ENCODE measurements around the gene IGSF21. TPM values are rescaled to one million over a fixed set of nuclear protein-coding genes. Genes with fewer than 3 reads are reported as not detected.
A peak's percentile ranks its signal among the peaks of the same experiment; 100 is the strongest.

Gene IGSF21
- polyA plus RNA-seq, 1 donor (not counting 4 experiments of a cell fraction or from before 2014, with no cell fraction given): not detected

DNA sequence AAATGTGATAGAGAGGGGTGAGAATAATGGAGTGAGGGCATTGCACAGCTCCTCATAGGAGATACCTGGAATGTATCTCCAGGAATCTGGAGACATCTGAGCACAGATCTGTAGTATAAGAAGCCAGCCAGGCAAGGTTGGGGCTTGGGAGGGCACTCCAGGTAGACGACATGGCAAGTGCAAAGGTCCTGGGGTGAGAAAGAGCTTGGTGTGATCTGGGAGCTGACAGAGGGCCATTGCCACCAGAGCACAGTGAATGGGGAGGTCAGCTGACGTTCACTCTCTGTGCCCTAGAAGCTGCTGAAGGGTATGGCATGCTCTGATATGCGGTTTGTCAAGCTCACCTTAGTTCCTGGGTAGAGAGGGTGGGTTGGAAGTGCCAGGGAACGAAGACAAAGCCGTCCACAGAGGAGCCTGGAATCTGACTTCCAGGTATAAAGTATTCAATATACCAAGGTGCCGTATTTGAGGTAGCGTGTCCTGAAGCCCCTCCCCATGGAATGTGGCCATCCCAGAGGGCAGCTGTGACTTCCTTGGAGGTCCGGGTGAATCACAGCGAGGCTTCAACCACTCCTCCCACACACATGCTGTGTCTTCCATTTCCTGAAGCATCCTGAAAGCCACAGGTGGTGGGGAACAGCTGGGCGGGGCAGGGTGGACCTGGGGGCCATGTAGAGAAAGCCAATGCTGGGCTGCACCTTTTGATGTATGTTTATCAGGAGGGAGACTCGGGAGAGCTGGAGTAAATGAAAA, 190.5 kb downstream of the IGSF21 start:
- no peak overlapping the region for H3K9ac ChIP-seq (ENCODE audit: control insufficient read depth, extremely low read depth, insufficient read depth, low read length)
- H3K4me3 ChIP-seq (ENCODE audit: control insufficient read depth in 2 of 3, extremely low read depth in 1 of 3, insufficient read depth in 2 of 3, low read depth in 1 of 3, low read length in 3 of 3): no peak overlapping the region
- DNase-seq (ENCODE audit: low read depth, low spot score): no peak
- no peaks in the 10 kb centered on the region for H3K9me3 ChIP-seq (ENCODE audit: control insufficient read depth, low read depth, low read length)
- no peaks in the 10 kb centered on the region for H3K9me1 ChIP-seq (ENCODE audit: control insufficient read depth, extremely low read depth, insufficient read depth, low read length)
- H3K79me2 ChIP-seq (ENCODE audit: control insufficient read depth, insufficient read depth, low read length): no peaks in the 10 kb centered on the region
- no peak for TF ChIP-seq EZH2 (IDR thresholded peaks at IDR 0.05; ENCODE audit: low read length)
- TF ChIP-seq, protein P1, sequence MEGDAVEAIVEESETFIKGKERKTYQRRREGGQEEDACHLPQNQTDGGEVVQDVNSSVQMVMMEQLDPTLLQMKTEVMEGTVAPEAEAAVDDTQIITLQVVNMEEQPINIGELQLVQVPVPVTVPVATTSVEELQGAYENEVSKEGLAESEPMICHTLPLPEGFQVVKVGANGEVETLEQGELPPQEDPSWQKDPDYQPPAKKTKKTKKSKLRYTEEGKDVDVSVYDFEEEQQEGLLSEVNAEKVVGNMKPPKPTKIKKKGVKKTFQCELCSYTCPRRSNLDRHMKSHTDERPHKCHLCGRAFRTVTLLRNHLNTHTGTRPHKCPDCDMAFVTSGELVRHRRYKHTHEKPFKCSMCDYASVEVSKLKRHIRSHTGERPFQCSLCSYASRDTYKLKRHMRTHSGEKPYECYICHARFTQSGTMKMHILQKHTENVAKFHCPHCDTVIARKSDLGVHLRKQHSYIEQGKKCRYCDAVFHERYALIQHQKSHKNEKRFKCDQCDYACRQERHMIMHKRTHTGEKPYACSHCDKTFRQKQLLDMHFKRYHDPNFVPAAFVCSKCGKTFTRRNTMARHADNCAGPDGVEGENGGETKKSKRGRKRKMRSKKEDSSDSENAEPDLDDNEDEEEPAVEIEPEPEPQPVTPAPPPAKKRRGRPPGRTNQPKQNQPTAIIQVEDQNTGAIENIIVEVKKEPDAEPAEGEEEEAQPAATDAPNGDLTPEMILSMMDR (optimal IDR thresholded peaks at IDR 0.05 in 1 of 3, IDR thresholded peaks at IDR 0.05 in 1 of 3, conservative IDR thresholded peaks at IDR 0.05 in 1 of 3; ENCODE audit: extremely low read depth in 1 of 3, insufficient read depth in 2 of 3, low read length in 3 of 3): no peak
- dilution Hi-C loops (cut with MboI; ENCODE audit: extremely low pct_ligation_motif_present, low sequenced_read_pairs): no loop called here
- H4K20me1 ChIP-seq (ENCODE audit: control insufficient read depth, extremely low read depth, insufficient read depth, low read length): no peaks in the 10 kb centered on the region
- FAIRE-seq: no peak
- H3K4me2 ChIP-seq (ENCODE audit: control insufficient read depth, extremely low read depth, insufficient read depth, low read depth, low read length): no peak overlapping the region
- peaks cover 5% of the 10 kb centered on the region for H3K27me3 ChIP-seq (ENCODE audit: control insufficient read depth, extremely low read depth, insufficient read depth, low read length)
- H3K4me1 ChIP-seq (ENCODE audit: control insufficient read depth, extremely low read depth, insufficient read depth, low read length): no peaks in the 10 kb centered on the region
- H2AFZ ChIP-seq (ENCODE audit: control insufficient read depth, low read length): no peak overlapping the region
- no peaks in the 10 kb centered on the region for H3K36me3 ChIP-seq (ENCODE audit: control insufficient read depth in 2 of 2, extremely low read depth in 1 of 2, insufficient read depth in 2 of 2, low read length in 2 of 2)
- H3K27ac ChIP-seq (ENCODE audit: control insufficient read depth, insufficient read depth, low read length): no peak overlapping the region

DNA sequence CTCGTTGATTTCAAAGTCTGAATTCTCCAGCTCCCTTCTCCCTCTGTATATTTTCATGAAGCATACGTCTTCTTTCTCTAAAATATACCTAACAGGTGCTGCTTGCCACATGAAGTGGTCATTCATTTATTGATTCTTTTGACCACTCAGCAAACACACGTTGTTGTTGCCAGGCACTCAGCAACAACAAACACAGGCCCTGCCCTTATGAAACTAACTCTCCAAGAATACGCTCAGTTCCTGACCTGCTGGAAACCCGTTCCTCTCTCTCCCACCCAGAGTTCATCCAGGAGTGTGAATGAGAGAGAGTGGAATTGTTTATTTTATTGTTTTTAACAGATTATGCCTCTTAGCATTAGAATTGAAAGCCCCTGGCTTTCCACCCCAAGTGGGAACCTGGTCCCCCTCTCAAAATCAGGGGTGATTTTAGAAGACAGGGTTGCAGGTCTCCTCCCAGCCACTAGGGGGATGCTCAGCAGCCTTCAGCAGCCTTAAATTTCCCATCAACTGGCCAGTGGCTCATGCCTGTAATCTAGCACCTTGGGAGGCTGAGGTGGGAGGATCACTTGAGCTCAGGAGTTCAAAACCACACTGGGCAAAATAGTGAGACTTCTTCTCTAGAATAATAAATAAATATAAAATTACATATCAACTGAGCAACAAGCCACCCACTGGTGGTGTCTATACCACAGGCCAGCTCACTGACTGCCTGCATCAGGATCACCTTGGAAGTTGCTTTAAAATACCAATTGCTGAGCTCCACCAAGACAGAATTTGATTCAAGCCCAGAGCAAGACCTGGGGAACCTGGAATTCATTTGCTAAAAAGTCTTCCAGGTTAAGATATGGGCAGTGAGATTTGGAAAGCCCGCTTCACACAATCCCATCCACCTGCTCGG, 192.1 kb downstream of the IGSF21 start:
- Histone ChIP-seq H3K4me2 (ENCODE audit: control insufficient read depth, extremely low read depth, insufficient read depth, low read depth, low read length) (no peak overlapping the region), H3K9me1 (ENCODE audit: control insufficient read depth, extremely low read depth, insufficient read depth, low read length) (no peaks in the 10 kb centered on the region), H3K9ac (ENCODE audit: control insufficient read depth, extremely low read depth, insufficient read depth, low read length) (no peak overlapping the region), H3K27me3 (ENCODE audit: control insufficient read depth, extremely low read depth, insufficient read depth, low read length) (peaks cover 5% of the 10 kb centered on the region), H3K79me2 (ENCODE audit: control insufficient read depth, insufficient read depth, low read length) (no peaks in the 10 kb centered on the region), H3K9me3 (ENCODE audit: control insufficient read depth, low read depth, low read length) (no peaks in the 10 kb centered on the region), H3K27ac (ENCODE audit: control insufficient read depth, insufficient read depth, low read length) (no peak overlapping the region), H4K20me1 (ENCODE audit: control insufficient read depth, extremely low read depth, insufficient read depth, low read length) (no peaks in the 10 kb centered on the region), H3K36me3 (ENCODE audit: control insufficient read depth in 2 of 2, extremely low read depth in 1 of 2, insufficient read depth in 2 of 2, low read length in 2 of 2) (no peaks in the 10 kb centered on the region), H3K4me3 (ENCODE audit: control insufficient read depth in 2 of 3, extremely low read depth in 1 of 3, insufficient read depth in 2 of 3, low read depth in 1 of 3, low read length in 3 of 3) (no peak overlapping the region), H2AFZ (ENCODE audit: control insufficient read depth, low read length) (no peak overlapping the region), H3K4me1 (ENCODE audit: control insufficient read depth, extremely low read depth, insufficient read depth, low read length) (no peaks in the 10 kb centered on the region)
- TF ChIP-seq, protein P1 (optimal IDR thresholded peaks at IDR 0.05 in 1 of 3, IDR thresholded peaks at IDR 0.05 in 1 of 3, conservative IDR thresholded peaks at IDR 0.05 in 1 of 3; ENCODE audit: extremely low read depth in 1 of 3, insufficient read depth in 2 of 3, low read length in 3 of 3): peak; percentile 58 to 69 (median 62)
- TF ChIP-seq EZH2 (IDR thresholded peaks at IDR 0.05; ENCODE audit: low read length): no peak
- DNase-seq (ENCODE audit: low read depth, low spot score) (no peak), FAIRE-seq (no peak)
- dilution Hi-C loops (cut with MboI; ENCODE audit: extremely low pct_ligation_motif_present, low sequenced_read_pairs): no loop called here

Data from keratinocyte (primary cell).